DND-41 (cell line): ENCODE data around the gene VAV2.

ENCODE experiments used
- ATAC-seq: fragments of 200-7000 bp; cut with Tn5 transposase; 3 replicates; pipeline ENCODE4 v1.9.1; 2021; ENCODE audit warnings: low read depth; ENCODE audit not compliant: insufficient read depth
- DNase-seq: peaks from one replicate; pipeline ENCODE4 v3.0.0-alpha.2; 2020
- H2AFZ ChIP-seq: 2 replicates; pipeline ENCODE4 v1.6.0; 2012; ENCODE audit warnings: low read depth, low read length
- H3K27ac ChIP-seq: 2 replicates; pipeline ENCODE4 v1.5.1; 2012; ENCODE audit warnings: low read length, inconsistent platforms
- H3K27me3 ChIP-seq: fragments of 200-600 bp; sonication (generic); 2 replicates; pipeline ENCODE4 v1.6.0; 2012; ENCODE audit warnings: low read length, mild to moderate bottlenecking, inconsistent platforms; ENCODE audit not compliant: insufficient read depth, poor library complexity
- H3K36me3 ChIP-seq: 2 replicates; pipeline ENCODE4 v1.5.1; 2012; ENCODE audit warnings: low read length, inconsistent platforms; ENCODE audit not compliant: insufficient read depth
- H3K4me1 ChIP-seq: 2 replicates; pipeline ENCODE4 v1.5.1; 2012; ENCODE audit warnings: mild to moderate bottlenecking, low read length; ENCODE audit not compliant: insufficient read depth
- H3K4me2 ChIP-seq: 2 replicates; pipeline ENCODE4 v1.6.0; 2012; ENCODE audit warnings: mild to moderate bottlenecking, moderate library complexity, low read length, inconsistent platforms; ENCODE audit not compliant: insufficient read depth
- H3K4me3 ChIP-seq, 2 experiments: fragments of 200-600 bp in 1 of 2; shearing (Covaris generic) in 1 of 2; 2 replicates each; pipeline ENCODE4 v1.5.1; 2012 to 2016; ENCODE audit warnings: inconsistent platforms in 2 of 2, low read length in 2 of 2, mild to moderate bottlenecking in 2 of 2, low read depth in 1 of 2, moderate library complexity in 1 of 2
- H3K79me2 ChIP-seq: 2 replicates; pipeline ENCODE4 v1.6.0; 2012; ENCODE audit warnings: low read length, inconsistent platforms; ENCODE audit not compliant: insufficient read depth
- H3K9ac ChIP-seq: 2 replicates; pipeline ENCODE4 v1.6.0; 2012; ENCODE audit warnings: low read depth, mild to moderate bottlenecking, inconsistent platforms, low read length, moderate library complexity
- H3K9me3 ChIP-seq: 2 replicates; pipeline ENCODE4 v1.5.1; 2012; ENCODE audit warnings: low read length, moderate library complexity, mild to moderate bottlenecking, inconsistent platforms; ENCODE audit not compliant: insufficient read depth, severe bottlenecking
- H4K20me1 ChIP-seq: 2 replicates; pipeline ENCODE4 v1.6.0; 2012; ENCODE audit warnings: low read length; ENCODE audit not compliant: insufficient read depth
- CTCF ChIP-seq: IDR thresholded peaks from 2 replicates; pipeline ENCODE4 v1.5.1; 2012; ENCODE audit warnings: borderline replicate concordance, low read length, moderate library complexity, mild to moderate bottlenecking; ENCODE audit not compliant: poor library complexity, severe bottlenecking; ENCODE audit errors: extremely low read depth
- EZH2 ChIP-seq: IDR thresholded peaks from 3 replicates; pipeline ENCODE4 v1.6.1; 2012; ENCODE audit warnings: borderline replicate concordance, low read depth, mild to moderate bottlenecking, moderate library complexity, low read length, inconsistent platforms; ENCODE audit not compliant: severe bottlenecking

VAV2 gene

GRCh38 chr9:133770076-133770777 lies 221.9 kb downstream of the VAV2 start:
- Histone ChIP-seq H3K9ac (no peak overlapping the region), H3K27ac (no peak overlapping the region), H3K4me3 (no peak overlapping the region), H3K27me3 (no peaks in the 10 kb centered on the region), H3K36me3 (no peaks in the 10 kb centered on the region), H3K9me3 (peaks cover 5% of the 10 kb centered on the region), H2AFZ (no peak overlapping the region), H3K4me1 (no peaks in the 10 kb centered on the region), H4K20me1 (no peaks in the 10 kb centered on the region), H3K4me2 (no peak overlapping the region), H3K79me2 (no peaks in the 10 kb centered on the region)
- TF ChIP-seq EZH2 (no peak), CTCF (no peak)
- no peak for ATAC-seq
- no peak for DNase-seq

GRCh38 chr9:133769511-133770075 lies 222.5 kb downstream of the VAV2 start:
- no peak overlapping the region for H3K27ac ChIP-seq
- no peak overlapping the region for H3K9ac ChIP-seq
- peaks cover 5% of the 10 kb centered on the region for H3K9me3 ChIP-seq
- ATAC-seq (no peak), DNase-seq (no peak)
- H4K20me1 ChIP-seq = no peaks in the 10 kb centered on the region
- no peak overlapping the region for H3K4me2 ChIP-seq
- H3K4me3 ChIP-seq = no peak overlapping the region
- TF ChIP-seq EZH2 (no peak), CTCF (no peak)
- H3K27me3 ChIP-seq = no peaks in the 10 kb centered on the region
- H2AFZ ChIP-seq = no peak overlapping the region
- no peaks in the 10 kb centered on the region for H3K79me2 ChIP-seq
- no peaks in the 10 kb centered on the region for H3K36me3 ChIP-seq
- no peaks in the 10 kb centered on the region for H3K4me1 ChIP-seq

GRCh38 chr9:133768859-133769510 lies 223.1 kb downstream of the VAV2 start:
- ATAC-seq = no peak

More at GRCh38 chr9:133768859-133769510, 223.1 kb downstream of the VAV2 start:
- no peaks in the 10 kb centered on the region for H3K27me3 ChIP-seq
- no peaks in the 10 kb centered on the region for H3K4me1 ChIP-seq
- H3K79me2 ChIP-seq = no peaks in the 10 kb centered on the region
- DNase-seq = peak; percentile 17
- TF ChIP-seq CTCF (peak; percentile 50), EZH2 (no peak)
- no peak overlapping the region for H3K4me3 ChIP-seq
- peaks cover 3% of the 10 kb centered on the region for H3K9me3 ChIP-seq
- no peak overlapping the region for H3K4me2 ChIP-seq
- no peak overlapping the region for H3K27ac ChIP-seq
- no peaks in the 10 kb centered on the region for H4K20me1 ChIP-seq
- H3K9ac ChIP-seq = no peak overlapping the region
- no peak overlapping the region for H2AFZ ChIP-seq
- H3K36me3 ChIP-seq = no peaks in the 10 kb centered on the region
